ENCODE results near the gene KREMEN1.

DNA sequence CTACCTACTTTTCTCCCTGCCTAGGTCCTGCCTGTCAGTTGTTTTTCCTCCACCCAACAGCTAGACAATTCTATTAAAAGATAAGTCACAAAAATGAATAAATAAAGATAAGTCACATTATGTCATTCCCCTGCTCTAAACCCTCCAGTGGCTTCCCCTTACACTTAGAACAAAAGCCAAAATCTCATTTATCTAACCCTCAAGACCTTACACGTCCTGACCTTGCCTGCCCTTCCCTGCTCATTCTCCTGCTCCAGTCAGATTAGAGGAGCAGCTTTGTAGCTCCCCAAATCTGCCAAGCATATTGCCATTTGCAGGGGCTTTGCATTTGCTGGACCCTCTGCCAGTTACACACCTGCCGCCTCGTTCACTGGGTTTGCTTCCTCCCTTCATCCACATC is 16.7 kb downstream of the KREMEN1 start:
- TF ChIP-seq, protein P1, sequence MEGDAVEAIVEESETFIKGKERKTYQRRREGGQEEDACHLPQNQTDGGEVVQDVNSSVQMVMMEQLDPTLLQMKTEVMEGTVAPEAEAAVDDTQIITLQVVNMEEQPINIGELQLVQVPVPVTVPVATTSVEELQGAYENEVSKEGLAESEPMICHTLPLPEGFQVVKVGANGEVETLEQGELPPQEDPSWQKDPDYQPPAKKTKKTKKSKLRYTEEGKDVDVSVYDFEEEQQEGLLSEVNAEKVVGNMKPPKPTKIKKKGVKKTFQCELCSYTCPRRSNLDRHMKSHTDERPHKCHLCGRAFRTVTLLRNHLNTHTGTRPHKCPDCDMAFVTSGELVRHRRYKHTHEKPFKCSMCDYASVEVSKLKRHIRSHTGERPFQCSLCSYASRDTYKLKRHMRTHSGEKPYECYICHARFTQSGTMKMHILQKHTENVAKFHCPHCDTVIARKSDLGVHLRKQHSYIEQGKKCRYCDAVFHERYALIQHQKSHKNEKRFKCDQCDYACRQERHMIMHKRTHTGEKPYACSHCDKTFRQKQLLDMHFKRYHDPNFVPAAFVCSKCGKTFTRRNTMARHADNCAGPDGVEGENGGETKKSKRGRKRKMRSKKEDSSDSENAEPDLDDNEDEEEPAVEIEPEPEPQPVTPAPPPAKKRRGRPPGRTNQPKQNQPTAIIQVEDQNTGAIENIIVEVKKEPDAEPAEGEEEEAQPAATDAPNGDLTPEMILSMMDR (conservative IDR thresholded peaks at IDR 0.05; ENCODE audit: low read depth, low read length): no peak
- TF ChIP-seq RFX5 (IDR thresholded peaks at IDR 0.05; ENCODE audit: low read depth, low read length): no peak
- TF ChIP-seq RCOR1 (IDR thresholded peaks at IDR 0.05; ENCODE audit: insufficient replicate concordance, low read length): no peak
- no peak for TF ChIP-seq MXI1 (IDR thresholded peaks at IDR 0.05; ENCODE audit: borderline replicate concordance, low read depth, low read length)
- no peak for TF ChIP-seq SMC3 (IDR thresholded peaks at IDR 0.05; ENCODE audit: low read depth, low read length)
- no peak for TF ChIP-seq FOS (IDR thresholded peaks at IDR 0.05; ENCODE audit: low read depth, low read length)
- no peak for TF ChIP-seq POLR2A (IDR thresholded peaks at IDR 0.05; ENCODE audit: low read depth, low read length)
- no peak for TF ChIP-seq CEBPB (IDR thresholded peaks at IDR 0.05; ENCODE audit: low read depth, low read length)
- no peak for TF ChIP-seq MAFK (IDR thresholded peaks at IDR 0.05; ENCODE audit: low read depth, low read length)
- TF ChIP-seq RAD21 (IDR thresholded peaks at IDR 0.05; ENCODE audit: low read length): no peak
- no peak for TF ChIP-seq BHLHE40 (IDR thresholded peaks at IDR 0.05; ENCODE audit: low read depth, low read length)
